HT-29 (cell line): ENCODE measurements around the gene ADAMTS7. TPM values are rescaled to one million over a fixed set of nuclear protein-coding genes. Genes with fewer than 3 reads are reported as not detected.
"Not testable (repeated sequence)": the region's sequence is repeated elsewhere in the genome, so short reads cannot be mapped to it uniquely, and the experiment has no call there.

Experiments used
- DNase-seq: peaks from one replicate; pipeline ENCODE4 v3.0.0-alpha.2; 2015; ENCODE audit warnings: low spot score
- total RNA-seq: library from RNA; depleted of rRNA; stranded (reverse); fragments of >200 nt; shearing (Covaris generic); gene quantifications from 2 replicates; pipeline ENCODE4 v1.2.3, GENCODE V29; 2014

ADAMTS7 gene
- total RNA-seq, 1 experiment from 2014 or later, result 0.69 TPM

DNA sequence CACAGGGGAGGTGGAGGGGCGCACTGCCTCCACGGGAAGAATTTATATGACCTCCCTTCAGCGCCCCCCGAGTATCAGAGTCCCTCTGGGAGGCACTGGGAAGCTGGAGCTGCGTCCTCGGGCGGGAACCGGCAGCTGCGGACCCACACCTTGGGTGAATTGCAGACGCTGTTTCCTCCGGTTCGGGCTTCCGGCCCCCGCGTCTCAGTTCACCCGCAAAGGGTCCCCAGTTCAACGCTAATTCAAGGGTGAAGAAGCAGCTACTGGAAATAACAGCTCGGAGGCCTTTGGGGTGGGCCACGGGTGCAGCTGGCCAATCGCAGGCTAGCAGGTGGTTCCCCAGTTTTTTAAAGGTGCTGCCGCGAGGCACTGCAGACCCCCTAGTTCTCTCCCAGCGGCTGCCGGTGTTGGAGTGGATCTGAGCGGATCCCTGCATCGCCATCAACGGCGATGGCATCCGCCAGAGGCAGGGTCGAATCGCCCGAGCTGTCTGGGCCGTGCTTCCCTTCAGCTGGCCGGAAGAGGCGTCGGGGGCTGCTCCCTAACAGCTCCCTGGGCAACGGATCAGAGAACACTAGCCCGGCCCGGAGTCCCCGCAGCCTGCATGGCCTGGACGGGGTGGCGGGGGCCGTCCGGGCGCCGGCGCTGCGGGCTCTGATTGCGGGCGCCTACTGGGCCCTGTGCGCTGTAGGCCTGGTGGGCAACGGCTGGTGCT is 19.4 kb upstream of the ADAMTS7 start:
- no peak for DNase-seq

DNA sequence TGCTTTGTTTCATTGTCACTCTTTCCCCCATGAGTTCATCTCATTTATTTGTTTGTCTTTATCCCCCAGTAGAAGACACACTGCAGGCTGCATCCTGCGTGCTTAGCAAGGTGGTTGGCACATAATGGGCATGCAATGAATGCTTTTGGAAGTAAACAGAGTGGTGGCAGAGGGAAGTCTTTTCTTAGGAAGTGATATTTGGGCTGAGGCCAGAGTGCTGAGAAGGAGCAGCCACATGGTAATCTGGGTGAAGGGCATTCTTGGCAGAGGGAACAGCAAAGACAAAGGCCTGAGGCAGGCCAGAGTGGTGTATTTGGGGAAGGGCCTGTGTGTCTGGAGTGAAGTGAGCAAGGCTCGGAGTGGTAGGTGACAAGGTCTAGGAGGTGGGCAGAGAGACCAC is 17.7 kb upstream of the ADAMTS7 start:
- no peak for DNase-seq

DNA sequence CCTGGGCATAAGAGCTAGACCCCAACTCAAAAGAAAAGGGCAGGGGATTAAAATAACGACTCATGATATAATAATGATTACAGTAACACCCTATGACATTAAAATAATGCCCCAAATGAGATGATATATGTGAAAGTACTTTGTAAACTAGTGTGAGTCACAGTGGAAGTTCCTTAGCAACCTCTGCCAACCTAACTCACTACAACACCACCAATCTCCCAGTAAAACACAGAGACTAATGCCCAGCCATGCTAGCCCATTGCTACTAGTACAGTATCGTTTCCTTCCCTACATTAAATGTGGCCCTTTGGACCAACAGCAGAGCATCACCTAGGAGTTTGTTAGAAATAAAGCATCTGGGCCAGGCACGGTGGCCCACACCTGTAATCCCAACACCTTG is 11.2 kb upstream of the ADAMTS7 start:
- DNase-seq, result no peak

DNA sequence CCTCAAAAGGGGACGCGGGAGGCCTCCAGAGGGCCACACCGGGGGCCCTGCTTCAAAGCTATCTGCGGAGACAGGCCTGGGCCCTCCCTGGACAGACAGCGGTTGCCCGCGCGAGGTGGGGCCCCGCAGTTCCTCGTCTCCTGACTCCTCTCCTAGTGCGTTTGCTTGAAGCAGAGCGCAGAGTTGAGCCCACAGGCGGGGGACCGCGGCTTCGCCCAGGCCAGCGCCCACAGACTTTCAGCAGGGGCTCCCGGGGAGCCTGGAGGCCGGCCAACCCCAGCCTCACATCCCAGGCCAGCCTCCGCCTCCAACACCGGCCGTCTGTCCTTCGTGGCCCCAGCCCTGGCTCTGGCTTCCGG is 540 bp upstream of the ADAMTS7 start:
- no peak for DNase-seq

DNA sequence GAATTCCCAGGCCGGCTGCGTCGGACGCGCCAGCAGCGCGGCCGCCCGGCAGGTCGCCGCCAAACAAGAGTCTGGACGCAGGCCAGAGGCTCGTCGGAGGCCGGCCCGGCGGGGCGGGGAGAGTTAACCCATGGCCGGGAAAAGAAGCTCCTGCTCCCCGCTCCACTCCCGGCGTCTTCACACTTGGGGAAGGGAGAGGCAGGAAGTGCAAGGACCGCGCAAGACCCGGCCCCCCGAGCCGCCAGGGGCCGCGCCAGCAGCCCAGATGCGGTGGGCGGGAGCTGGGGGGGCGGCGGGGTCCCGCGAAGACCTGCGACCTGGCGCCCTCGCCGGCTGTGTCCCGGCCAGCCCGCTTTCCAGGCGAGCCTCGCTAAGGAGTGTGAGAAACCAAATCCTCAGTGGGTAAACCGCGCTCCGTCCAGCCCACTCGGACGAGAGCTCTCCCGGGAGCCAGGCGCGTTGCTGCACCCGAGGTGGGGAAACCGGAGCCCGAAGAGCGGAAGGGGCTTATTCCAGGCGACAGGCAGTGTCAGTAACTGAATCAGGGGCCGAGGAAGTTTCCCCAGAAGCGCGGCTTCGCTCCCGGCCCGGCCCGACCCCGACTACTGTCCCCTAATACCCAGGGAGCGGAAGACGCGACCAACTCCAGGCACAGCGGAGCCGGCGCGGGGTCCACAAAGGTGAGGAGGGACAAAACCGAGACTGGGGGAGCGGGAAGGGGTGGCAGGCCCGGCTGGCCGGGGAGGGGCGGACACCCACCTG is 721 bp downstream of the ADAMTS7 start:
- DNase-seq, result peak; percentile 58

DNA sequence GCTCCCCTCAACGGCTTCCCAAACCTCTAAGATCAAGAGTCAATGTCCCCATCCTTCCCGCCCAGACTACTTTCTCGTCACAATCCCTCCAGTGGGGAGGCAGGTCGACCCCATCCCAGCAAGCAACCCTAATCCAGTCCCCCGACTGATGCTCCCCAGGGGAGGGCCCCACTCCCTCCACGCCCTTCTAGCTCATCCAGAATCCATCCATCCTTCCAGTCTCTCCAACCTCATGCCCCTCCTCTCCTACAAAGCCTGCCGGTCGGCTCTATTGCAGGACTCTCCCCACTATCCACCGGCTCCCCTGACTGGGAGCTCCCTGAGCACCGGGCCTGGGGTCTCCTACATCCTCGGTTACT is 1.3 kb downstream of the ADAMTS7 start:
- DNase-seq, result no peak

DNA sequence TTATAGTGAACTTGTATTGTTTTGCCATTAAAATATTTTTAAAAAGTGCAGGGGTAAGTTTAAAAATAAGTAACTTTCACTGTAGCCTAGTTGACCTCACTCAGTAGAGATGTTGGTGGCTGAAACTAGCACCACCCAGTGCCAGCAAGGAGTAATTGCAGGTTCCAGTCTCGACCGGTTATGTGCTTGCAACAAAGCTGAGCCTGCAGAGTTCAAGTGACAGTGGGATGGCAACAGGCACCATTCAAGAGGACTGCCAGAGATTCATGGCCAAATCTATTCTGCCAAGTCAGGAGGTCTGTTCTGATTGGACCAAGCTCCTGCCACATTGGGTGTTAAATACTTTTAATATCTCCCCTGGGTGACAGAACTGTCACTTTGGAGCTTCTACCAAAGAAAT is 2.7 kb downstream of the ADAMTS7 start:
- DNase-seq, result peak; percentile 50

DNA sequence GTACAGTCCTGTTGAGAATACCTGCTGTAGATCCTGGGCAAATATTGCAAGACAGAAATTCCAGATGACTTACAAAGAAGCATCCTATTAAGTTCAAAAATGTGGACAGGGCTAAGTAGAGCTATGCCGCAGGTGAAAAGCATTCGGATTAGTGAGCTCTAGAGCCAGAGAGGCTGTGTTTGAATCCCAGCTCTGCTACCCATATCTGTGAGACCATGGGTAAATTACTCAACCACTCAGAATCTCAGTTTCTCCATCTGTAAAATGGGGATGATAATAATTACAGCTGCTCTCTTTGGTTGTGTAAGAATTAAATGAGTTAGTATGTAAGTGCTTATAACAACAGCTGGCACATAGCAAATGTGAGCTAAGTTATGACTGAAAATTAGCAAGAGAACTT is 3.9 kb downstream of the ADAMTS7 start:
- DNase-seq, result no peak

DNA sequence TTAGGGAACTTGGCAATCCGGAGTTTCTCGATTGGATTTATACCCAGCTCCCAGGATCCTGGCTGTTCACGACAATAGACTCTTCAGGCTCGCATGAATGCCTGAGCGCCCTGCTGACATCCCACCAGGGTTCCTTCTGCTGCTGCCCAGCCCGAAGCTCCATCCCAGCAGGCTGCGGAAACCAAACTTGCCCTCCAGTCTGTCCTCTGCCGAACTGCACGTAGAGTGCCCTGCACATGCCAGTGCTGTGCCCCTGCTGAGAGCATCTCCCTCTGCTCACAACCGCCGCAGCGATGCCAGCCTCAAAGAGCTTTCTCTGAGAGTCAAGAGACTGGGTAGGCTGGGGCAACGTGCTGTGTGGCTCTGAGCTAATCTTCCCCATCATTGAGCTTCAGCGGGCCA is 6.9 kb downstream of the ADAMTS7 start:
- no peak for DNase-seq

DNA sequence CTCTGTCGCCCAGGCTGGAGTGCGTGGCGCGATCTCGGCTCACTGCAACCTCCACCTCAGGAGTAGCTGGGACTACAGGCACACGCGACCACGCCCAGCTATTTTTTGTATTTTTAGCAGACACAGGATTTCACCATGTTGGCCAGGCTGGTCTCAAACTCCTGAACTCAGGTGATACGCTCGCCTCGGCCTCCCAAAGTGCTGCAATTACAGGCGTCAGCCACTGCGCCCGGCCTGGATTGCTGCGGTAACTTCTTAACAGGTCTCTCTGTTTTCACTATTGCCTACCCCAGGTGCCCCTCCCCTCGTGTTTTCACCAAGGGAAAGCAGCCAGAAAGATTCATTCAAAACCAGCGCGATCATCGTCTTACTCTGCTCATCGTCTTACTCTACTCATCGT is 10.5 kb downstream of the ADAMTS7 start:
- DNase-seq, result no peak

DNA sequence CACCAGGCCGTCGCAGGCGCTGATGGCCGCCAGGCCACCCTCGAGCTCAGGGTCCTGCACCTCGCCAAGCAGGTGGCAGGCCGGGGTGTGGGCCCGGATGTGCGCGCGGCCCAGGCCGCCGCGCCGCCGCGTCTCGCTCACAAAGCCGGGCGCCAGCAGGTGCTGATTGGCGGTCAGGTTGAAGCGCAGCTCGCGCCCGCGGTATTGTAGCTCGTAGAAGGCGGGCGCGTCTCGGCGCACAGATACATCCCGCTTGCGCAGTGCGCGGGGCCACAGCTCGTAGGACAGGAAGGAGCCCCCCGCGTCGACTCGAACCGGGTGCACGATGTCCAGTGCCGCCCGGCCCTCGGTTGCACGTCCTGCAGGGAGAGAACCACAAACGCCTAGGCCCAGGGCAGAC is 11.1 kb downstream of the ADAMTS7 start:
- no peak for DNase-seq

DNA sequence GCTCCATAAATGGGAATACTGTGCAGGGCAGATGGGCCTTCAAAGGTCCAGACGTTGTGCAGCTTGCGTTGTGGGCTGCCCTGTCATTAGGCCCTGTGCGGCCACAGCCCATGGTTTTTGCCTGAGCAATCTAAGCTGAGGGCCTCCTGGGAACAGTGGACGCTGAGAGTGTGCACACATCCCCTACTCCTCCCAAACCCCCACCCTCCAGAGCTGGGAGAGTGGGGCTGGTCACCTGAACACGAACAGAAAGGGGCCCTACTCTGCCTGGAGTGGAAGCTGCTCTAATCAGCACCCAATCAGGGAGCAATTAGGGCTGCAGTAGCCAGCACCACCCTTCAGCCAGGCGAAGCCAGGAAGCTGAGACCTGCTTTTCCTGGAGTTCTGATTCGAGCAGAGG is 12.2 kb downstream of the ADAMTS7 start:
- not testable (repeated sequence) for DNase-seq

DNA sequence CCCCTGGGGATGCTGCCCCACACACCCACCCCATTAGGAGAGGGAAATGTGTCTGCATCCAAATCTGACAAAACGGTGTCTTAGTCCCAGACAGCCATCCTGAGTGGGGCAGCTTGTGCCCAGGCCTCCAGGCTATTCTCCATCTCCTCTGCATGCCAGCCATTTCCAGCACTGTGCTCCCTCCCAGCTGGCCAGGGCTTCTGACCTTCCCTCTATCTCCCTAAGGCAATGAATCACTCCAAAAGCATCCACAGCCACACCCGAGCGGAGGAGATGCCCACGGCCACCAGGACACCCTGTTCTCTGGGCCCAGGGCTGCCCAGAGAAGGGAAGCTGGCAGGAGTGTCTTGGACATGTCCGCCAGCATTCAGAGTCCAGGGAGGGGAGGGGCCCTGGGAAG is 12.9 kb downstream of the ADAMTS7 start:
- DNase-seq, result not testable (repeated sequence)

DNA sequence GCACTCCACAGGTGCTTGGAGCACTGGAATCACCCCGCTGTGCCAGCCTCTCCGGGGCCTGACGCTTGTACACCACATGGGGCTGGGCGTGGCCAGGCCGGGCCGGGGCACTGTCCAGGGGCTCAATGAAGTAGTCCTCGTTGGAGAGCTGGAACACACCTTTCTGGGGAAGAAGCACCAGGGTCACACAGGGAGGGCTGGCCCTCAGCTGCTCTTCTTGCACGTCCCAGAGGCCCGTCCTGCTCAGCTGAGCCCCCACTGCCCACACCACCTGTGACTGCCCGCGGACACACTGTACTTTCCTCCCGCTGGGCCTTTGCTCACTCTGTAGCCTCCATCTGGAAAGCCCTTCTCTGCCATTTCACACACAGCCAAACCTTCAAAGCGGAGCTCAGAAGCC is 13.3 kb downstream of the ADAMTS7 start:
- no peak for DNase-seq

DNA sequence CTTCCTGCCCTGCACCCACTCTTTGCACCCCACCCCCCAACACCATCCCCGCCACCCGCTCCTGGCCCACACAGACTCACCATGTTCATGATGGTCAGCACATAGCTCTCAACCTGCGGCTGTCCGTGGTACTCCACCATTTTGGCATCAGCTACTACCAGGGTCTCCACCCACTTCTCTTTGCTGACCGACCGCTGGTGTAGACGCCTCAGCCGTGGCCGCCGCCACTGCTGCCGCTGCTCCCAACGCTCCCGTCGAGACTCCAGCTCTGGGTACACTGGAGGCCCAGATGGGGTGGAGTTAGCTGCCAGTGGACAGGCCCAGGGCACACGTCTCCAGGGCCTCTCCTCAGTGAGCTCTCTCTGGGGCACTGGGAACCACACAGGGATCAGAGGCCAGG is 14.8 kb downstream of the ADAMTS7 start:
- no peak for DNase-seq

DNA sequence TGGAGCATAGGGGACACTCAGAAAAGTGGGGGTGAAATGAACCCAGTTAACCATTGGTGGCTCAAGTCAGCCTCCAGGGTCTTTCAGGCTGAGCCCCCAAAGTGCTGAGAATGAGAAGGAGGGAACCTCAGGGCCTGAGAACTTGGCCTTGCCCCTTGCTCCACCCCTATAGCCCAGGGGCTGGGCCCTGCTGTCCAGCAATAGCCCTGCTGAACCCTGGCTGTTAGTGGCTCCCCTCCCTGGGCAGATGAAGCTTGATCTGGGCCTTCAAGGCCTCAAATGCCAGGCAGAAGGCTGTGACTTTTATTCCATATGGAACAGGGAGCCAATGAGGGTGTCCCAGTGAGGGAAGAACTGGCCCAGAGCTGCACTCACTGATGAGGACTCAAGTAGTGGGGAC is 16.2 kb downstream of the ADAMTS7 start:
- no peak for DNase-seq

DNA sequence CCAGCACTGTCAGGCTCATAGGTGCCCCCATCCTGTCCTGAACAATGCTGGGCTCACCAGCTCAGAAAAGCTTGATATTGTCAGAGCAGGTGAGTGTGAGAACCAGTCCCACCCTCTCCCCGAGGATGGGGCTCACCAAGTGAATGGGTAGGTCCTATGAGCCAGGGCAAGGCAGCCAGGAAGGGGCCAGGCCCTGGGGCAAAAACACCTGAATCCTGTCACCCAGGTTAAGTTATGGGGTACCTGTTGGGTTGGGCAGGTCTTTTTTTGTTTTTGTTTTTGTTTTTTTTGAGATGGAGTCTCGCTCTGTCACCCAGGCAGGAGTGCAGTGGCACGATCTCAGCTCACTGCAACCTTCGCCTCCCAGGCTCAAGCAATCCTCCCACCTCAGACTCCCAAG is 16.8 kb downstream of the ADAMTS7 start:
- DNase-seq, result not testable (repeated sequence)

DNA sequence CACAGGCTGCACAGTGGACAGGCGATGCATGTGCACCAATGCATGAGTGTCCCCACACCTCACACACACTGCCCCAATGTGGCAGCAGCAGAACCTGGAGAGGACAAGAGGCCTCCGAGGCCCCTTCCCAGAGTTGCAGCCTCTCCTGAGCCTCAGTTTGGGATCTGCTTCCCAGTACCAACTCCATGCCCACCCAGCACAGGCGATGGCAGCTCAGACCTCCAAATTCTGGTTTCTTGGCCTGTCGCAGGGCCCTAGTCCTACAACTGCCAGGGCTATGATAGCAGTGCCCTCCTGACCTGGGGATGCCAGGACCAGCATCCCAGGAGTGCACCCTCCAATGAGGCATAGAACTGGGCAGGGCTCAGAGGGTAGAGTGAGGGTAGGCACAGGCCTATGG is 19.9 kb downstream of the ADAMTS7 start:
- no peak for DNase-seq

DNA sequence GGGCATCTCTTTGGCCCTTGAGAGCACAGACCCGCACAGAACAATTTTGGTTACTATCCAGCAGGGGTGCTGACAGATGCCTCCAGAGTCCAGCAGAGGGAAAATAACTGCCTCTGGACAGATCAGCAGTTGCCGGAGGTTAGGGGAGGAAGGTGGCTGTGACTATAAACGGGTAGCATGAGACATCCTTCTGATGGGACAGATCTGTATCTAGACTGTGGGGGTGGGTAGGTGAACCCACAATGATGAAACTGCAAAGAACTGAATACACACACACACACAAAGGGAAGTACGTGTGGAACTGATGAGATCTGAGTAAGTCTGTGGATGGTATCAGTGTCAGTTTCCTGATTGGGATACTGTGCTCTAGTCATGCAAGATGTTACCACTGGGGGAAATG is 21.2 kb downstream of the ADAMTS7 start:
- no peak for DNase-seq

DNA sequence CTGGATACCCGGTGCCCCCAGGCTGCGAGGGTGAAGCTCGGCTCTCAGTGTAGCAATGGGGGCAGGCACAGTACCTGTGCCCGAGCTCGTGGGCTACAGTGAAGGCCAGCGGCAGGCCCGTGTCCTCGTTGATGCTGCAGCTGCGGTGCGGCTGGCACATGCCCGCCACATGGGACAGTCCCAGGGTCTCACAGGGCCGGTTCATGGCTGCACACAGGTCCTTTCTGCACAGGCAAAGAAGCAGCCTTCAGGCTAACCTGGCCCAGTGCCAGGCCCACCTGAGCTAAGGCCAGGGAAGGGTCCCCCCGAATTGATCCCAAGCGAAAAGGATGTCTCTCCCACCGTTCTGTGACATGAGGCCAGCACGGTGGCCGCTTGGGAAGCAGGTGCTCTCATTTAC is 21.6 kb downstream of the ADAMTS7 start:
- DNase-seq, result no peak

DNA sequence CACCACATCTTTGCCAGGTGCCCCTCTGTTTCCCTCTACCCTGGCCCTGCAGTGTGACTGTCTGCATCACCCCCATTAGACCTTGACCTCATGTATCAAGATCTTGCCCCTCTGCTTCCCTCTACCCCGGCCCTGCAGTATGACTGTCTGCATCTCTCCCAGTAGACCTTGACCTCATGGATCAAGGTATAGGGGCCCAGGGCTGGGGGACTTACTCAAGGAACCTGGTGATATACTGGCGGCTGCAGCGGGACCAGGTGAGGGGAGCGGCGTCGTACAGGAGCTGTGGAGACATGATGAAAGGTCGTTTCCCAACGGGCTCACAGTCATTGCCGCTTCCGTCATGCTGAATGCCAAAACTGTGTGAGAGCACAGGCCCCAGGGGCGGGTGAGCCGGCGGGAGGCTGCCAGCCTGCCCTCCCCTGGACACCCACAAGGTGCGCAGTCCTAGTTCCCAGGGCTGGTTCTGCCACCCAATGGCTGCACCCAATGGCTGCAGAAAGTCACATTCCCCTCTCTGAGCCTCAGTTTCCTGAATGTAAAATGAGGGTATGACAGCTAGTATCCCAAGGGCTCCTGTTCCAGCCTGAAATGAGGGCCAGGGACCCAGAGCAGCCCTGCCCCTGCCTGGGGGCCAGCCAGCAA is 23.1 kb downstream of the ADAMTS7 start:
- no peak for DNase-seq

DNA sequence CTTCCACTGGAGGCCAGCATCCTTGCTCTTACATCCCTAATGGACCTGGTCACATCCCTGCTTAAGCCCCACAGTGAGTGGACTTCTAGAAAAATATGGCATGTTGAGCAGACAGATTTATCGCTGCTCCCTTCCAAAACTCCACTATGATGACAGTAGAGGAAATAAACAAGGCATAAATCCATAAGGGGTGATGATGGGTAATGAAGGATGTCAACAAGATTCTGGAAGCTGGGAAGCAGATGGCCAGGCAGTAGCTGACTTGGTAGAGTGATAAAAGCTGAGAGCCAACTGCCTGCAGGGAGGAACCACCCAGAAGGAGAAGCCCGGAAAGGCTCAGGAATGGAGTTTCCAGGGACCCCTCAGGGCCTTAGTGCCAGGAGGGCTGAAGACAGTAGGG is 28.9 kb downstream of the ADAMTS7 start:
- DNase-seq, result not testable (repeated sequence)

DNA sequence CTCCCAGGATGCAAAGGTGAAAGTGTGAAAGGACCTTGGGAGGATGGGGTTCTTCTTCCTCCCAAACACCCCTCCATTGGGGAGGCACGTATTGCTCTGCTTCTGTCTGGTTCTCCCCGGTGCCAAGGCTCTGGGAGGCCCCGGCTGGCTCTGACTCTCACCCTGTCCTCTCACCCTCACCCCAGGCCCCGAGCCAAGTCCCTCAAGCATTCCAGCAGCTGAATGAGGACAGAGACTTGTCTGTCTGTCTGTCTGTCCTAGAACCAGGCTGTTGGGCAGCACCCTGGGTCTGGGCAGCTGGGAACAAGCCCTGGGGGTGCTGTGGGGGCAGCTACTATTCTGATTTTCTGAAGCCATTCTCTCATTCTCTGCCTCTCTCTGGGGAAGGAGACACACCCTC is 29.9 kb downstream of the ADAMTS7 start:
- DNase-seq, result not testable (repeated sequence)
